ENCODE data around the gene MAPT. TPM values are rescaled to one million over a fixed set of nuclear protein-coding genes. Genes with fewer than 3 reads are reported as not detected.

MAPT gene
- total and polyA plus RNA-seq, 2 of the 4 experiments (the other 2 are of a cell fraction), result 0.18 to 0.19 TPM

- Histone ChIP-seq H2AFZ (replicated peaks; ENCODE audit: low read length, poor library complexity) (no peak overlapping the region), H3K4ac (ENCODE audit: low read depth, low read length) (no peak overlapping the region), H3K36me3 (ENCODE audit: control insufficient read depth, insufficient read depth, low read length) (no peaks in the 10 kb centered on the region), H3K9ac (ENCODE audit: low read depth, low read length) (no peak overlapping the region), H2BK15ac (ENCODE audit: low read depth, low read length) (no peak overlapping the region), H2BK120ac (ENCODE audit: low read depth, low read length) (no peak overlapping the region), H2BK5ac (ENCODE audit: low read depth, low read length, poor library complexity, severe bottlenecking) (no peak overlapping the region), H3K23ac (ENCODE audit: low read depth, low read length) (no peak overlapping the region), H3K9me1 (ENCODE audit: insufficient read depth, low read length) (no peaks in the 10 kb centered on the region), H2AK9ac (replicated peaks; ENCODE audit: low read depth, low read length, poor library complexity) (no peak overlapping the region), H4K91ac (ENCODE audit: insufficient read depth, low read depth, low read length) (no peak overlapping the region), H3K9me3 (ENCODE audit: control insufficient read depth, insufficient read depth, low read length) (no peaks in the 10 kb centered on the region), H4K20me1 (ENCODE audit: insufficient read depth, low read length) (no peaks in the 10 kb centered on the region), H3K79me1 (ENCODE audit: low read depth in 1 of 2, low read length in 2 of 2) (no peaks in the 10 kb centered on the region), H3K14ac (replicated peaks; ENCODE audit: low read depth, low read length) (no peak overlapping the region), H3K4me3 (ENCODE audit: insufficient read depth, low read depth, low read length) (no peak overlapping the region), H2BK20ac (ENCODE audit: low read depth, low read length) (no peak overlapping the region), H4K5ac (ENCODE audit: low read depth, low read length) (no peak overlapping the region), H3K18ac (ENCODE audit: low read depth, low read length) (no peak overlapping the region), H3K27me3 (ENCODE audit: control insufficient read depth, insufficient read depth, low read length) (peaks cover 43% of the 10 kb centered on the region), H3K4me1 (ENCODE audit: control insufficient read depth, insufficient read depth, low read length) (no peaks in the 10 kb centered on the region), H3K4me2 (ENCODE audit: low read depth, low read length) (no peak overlapping the region), H4K8ac (ENCODE audit: low read depth in 2 of 2, low read length in 2 of 2) (no peak overlapping the region), H2AK5ac (ENCODE audit: low read depth, low read length) (no peak overlapping the region), H3K27ac (ENCODE audit: insufficient read depth, low read length) (no peak overlapping the region), H3K56ac (ENCODE audit: extremely low read depth, insufficient read depth, low read length) (no peak overlapping the region)
- ATAC-seq (ENCODE audit: low read depth) (no peak), DNase-seq (no peak)
- in situ Hi-C loops (cut with MboI; ENCODE audit: low sequenced_read_pairs), result no loop called here
- no peak for TF ChIP-seq FOS (IDR thresholded peaks at IDR 0.05; ENCODE audit: low read depth, low read length)
- no peak for TF ChIP-seq MAZ (IDR thresholded peaks at IDR 0.05; ENCODE audit: borderline replicate concordance, low read depth, low read length)
- TF ChIP-seq POLR2A (IDR thresholded peaks at IDR 0.05; ENCODE audit: low read depth, low read length), result no peak
- TF ChIP-seq RCOR1 (IDR thresholded peaks at IDR 0.05; ENCODE audit: insufficient replicate concordance, low read length), result no peak
- TF ChIP-seq CHD1 (IDR thresholded peaks at IDR 0.05; ENCODE audit: low read depth, low read length), result no peak
- no peak for TF ChIP-seq RFX5 (IDR thresholded peaks at IDR 0.05; ENCODE audit: low read depth, low read length)
- TF ChIP-seq RAD21 (IDR thresholded peaks at IDR 0.05; ENCODE audit: low read length), result no peak
- no peak for TF ChIP-seq MAFK (IDR thresholded peaks at IDR 0.05; ENCODE audit: low read depth, low read length)
- no peak for TF ChIP-seq BHLHE40 (IDR thresholded peaks at IDR 0.05; ENCODE audit: low read depth, low read length)
- no peak for TF ChIP-seq NFE2L2 (IDR thresholded peaks at IDR 0.05; ENCODE audit: low read depth, low read length)
- no peak for TF ChIP-seq SMC3 (IDR thresholded peaks at IDR 0.05; ENCODE audit: low read depth, low read length)
- TF ChIP-seq CEBPB (IDR thresholded peaks at IDR 0.05; ENCODE audit: low read depth, low read length), result no peak
- TF ChIP-seq CTCF (conservative IDR thresholded peaks at IDR 0.05; ENCODE audit: low read depth, low read length), result no peak
- no peak for TF ChIP-seq ELK1 (IDR thresholded peaks at IDR 0.05; ENCODE audit: borderline replicate concordance, low read depth, low read length)
- TF ChIP-seq USF2 (IDR thresholded peaks at IDR 0.05; ENCODE audit: low read depth, low read length), result no peak
- TF ChIP-seq MXI1 (IDR thresholded peaks at IDR 0.05; ENCODE audit: borderline replicate concordance, low read depth, low read length), result no peak
- dilution Hi-C loops (cut with HindIII; ENCODE audit: low sequenced_read_pairs, unreplicated experiment), result no loop called here
- WGBS, 2 experiments (ENCODE audit: extremely low coverage in 2 of 2, insufficient read length in 1 of 2), result no CpG with 5 or more reads among the region's 4 CpGs
- BruUV-seq (replicated peaks), result no TSS peak
- CTCF ChIA-PET, result no interaction called here
- intact Hi-C loops (cut with micrococcal nuclease), result no loop called here
- POLR2A ChIA-PET (ENCODE audit: unreplicated experiment), result no interaction called here
These were observed 42.3 kb downstream of the MAPT start for GRCh38 chr17:45936610-45937009.

All from IMR-90 (cell line).